Measurements from ENCODE around the gene KCNQ1.

Gene KCNQ1

GRCh38 chr11:2444821-2445745 lies at the start of gene KCNQ1:
Gene KCNQ1, plus strand, starts transcription at chr11:2445008. Its CDS starts 91 bp downstream, at chr11:2445099.
- peak; percentile 40 for DNase-seq

- no peak for DNase-seq
Measured at GRCh38 chr11:2395211-2395730, 49.5 kb upstream of the KCNQ1 start.

GRCh38 chr11:2395856-2396255 lies 49.0 kb upstream of the KCNQ1 start:
- DNase-seq, result no peak

GRCh38 chr11:2396471-2396870 lies 48.3 kb upstream of the KCNQ1 start:
- DNase-seq, result no peak

GRCh38 chr11:2397005-2397404 lies 47.8 kb upstream of the KCNQ1 start:
- no peak for DNase-seq

- DNase-seq, result no peak
Measured at GRCh38 chr11:2398664-2399355, 46.0 kb upstream of the KCNQ1 start.

- DNase-seq, result peak; percentile 53
Measured at GRCh38 chr11:2399488-2400068, 45.2 kb upstream of the KCNQ1 start.

GRCh38 chr11:2400069-2400761 lies 44.6 kb upstream of the KCNQ1 start, which contains the start of gene TSSC4:
Gene TSSC4, plus strand, starts transcription at chr11:2400750. Its CDS starts 1,884 bp downstream, at chr11:2402634.
- DNase-seq, result peak; percentile 99

GRCh38 chr11:2400762-2401435 lies 43.9 kb upstream of the KCNQ1 start:
- DNase-seq, result no peak

GRCh38 chr11:2401436-2401984 lies 43.3 kb upstream of the KCNQ1 start:
- no peak for DNase-seq

- no peak for DNase-seq
Measured at GRCh38 chr11:2402106-2402505, 42.7 kb upstream of the KCNQ1 start.

GRCh38 chr11:2402890-2403645 lies 41.7 kb upstream of the KCNQ1 start:
- DNase-seq, result no peak

GRCh38 chr11:2404735-2405196 lies 40.0 kb upstream of the KCNQ1 start:
- no peak for DNase-seq

- DNase-seq, result no peak
Measured at GRCh38 chr11:2406451-2406850, 38.4 kb upstream of the KCNQ1 start.

GRCh38 chr11:2406878-2407410 lies 37.9 kb upstream of the KCNQ1 start:
- no peak for DNase-seq

- DNase-seq, result no peak
Measured at GRCh38 chr11:2408671-2409070, 36.1 kb upstream of the KCNQ1 start.

- DNase-seq, result no peak
Measured at GRCh38 chr11:2409126-2409525, 35.7 kb upstream of the KCNQ1 start.

GRCh38 chr11:2409611-2410468 lies 35.0 kb upstream of the KCNQ1 start:
- no peak for DNase-seq

GRCh38 chr11:2410616-2411015 lies 34.2 kb upstream of the KCNQ1 start:
- no peak for DNase-seq

Data from stimulated activated CD8-positive, alpha-beta memory T cell treated with anti-CD3 and anti-CD28 coated beads, Interleukin-4, amount 100 ng/mL, for 48 hours (primary cell).